Measurements from ENCODE around the gene HEXIM1. TPM values are rescaled to one million over a fixed set of nuclear protein-coding genes. Genes with fewer than 3 reads are reported as not detected.

HEXIM1 gene
- total RNA-seq, 4 donors from 2014 or later = 48.3 to 56.3 (median 53.8) TPM

DNA sequence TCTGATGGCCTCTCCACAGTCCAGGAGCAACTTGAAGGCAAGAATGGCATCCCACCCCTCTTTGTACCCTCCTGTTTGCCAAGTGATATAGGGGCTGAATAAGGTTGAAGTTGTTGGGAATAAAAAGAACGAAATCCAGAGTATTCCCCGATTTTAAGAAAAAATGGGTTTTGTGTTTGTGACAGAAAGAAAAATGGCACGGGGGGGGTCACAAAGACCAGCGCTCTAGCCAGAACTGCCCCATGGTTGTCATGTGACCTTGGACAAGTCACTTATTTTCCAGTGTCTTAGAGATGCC lies 1.7 kb upstream of the HEXIM1 start:
- TF ChIP-seq POLR2A (IDR thresholded peaks at IDR 0.05) (no peak), POLR2AphosphoS5 (IDR thresholded peaks at IDR 0.05) (no peak), EP300 (IDR thresholded peaks at IDR 0.05) (no peak)
- TF ChIP-seq, protein P1, sequence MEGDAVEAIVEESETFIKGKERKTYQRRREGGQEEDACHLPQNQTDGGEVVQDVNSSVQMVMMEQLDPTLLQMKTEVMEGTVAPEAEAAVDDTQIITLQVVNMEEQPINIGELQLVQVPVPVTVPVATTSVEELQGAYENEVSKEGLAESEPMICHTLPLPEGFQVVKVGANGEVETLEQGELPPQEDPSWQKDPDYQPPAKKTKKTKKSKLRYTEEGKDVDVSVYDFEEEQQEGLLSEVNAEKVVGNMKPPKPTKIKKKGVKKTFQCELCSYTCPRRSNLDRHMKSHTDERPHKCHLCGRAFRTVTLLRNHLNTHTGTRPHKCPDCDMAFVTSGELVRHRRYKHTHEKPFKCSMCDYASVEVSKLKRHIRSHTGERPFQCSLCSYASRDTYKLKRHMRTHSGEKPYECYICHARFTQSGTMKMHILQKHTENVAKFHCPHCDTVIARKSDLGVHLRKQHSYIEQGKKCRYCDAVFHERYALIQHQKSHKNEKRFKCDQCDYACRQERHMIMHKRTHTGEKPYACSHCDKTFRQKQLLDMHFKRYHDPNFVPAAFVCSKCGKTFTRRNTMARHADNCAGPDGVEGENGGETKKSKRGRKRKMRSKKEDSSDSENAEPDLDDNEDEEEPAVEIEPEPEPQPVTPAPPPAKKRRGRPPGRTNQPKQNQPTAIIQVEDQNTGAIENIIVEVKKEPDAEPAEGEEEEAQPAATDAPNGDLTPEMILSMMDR (IDR thresholded peaks at IDR 0.05) = no peak
- 52 to 62% methylated on average over 2 to 4 of the region's 4 CpGs for WGBS, 2 donors (ENCODE audit: low coverage in 1 of 2)
- ATAC-seq = no peak
- Histone ChIP-seq H3K27ac (peak overlapping the region; percentile 84 to 98 (median 96)), H3K27me3 (no peaks in the 10 kb centered on the region), H3K4me1 (peaks cover 1 to 59% (median 26%) of the 10 kb centered on the region in 3 donors), H3K36me3 (no peaks in the 10 kb centered on the region), H3K4me3 (peak overlapping the region in 1 of 2 donors; percentile 70), H3K9me3 (no peaks in the 10 kb centered on the region)

DNA sequence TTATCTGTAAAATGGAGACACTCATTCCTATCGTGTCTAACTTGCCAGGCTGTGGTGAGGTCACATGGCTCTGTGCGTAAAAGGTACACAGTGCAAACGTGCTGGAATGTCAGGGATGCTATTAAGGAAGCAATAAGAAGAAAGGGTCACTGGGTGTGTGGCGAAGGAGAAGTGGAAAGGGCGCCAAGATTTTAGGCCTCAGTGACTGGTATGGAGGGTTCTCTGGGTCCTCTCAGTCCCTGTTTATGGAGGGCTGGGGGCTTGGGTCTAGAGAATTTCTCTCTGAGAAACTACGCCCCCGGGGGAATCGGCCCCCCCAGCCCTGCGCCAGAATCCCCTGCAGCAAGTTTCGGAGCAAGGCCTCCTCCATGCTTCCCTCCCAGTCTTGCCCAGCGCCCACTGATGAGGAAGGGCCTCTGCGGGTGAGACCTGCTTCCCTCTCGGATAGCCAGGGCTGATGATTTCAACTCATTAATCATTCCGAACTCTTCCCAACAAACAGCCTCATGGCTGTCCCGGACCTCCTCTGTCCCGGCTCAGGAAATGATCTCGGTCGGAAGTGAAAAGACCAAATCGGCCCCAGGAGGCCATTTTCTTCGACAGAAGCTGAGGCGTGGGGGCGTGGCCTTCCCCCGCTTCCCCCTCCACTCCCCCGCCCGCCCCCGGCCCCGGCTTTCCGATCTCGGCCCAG lies 1.2 kb upstream of the HEXIM1 start:
- H3K27ac ChIP-seq = peak overlapping the region; percentile 84 to 98 (median 96)
- peak; percentile 59 for TF ChIP-seq POLR2AphosphoS5 (IDR thresholded peaks at IDR 0.05)
- TF ChIP-seq, protein P1 (IDR thresholded peaks at IDR 0.05) = peak in 1 of 4 experiments; percentile 3
- no peak for TF ChIP-seq POLR2A (IDR thresholded peaks at IDR 0.05)
- 0 to 2% methylated on average over 10 to 20 of the region's 29 CpGs for WGBS, 2 donors (ENCODE audit: low coverage in 1 of 2)
- peak overlapping the region; percentile 44 to 70 for H3K4me3 ChIP-seq
- peaks cover 3 to 64% (median 30%) of the 10 kb centered on the region in 3 donors for H3K4me1 ChIP-seq
- H3K27me3 ChIP-seq = no peaks in the 10 kb centered on the region
- ATAC-seq = peak; percentile 6
- H3K9me3 ChIP-seq = no peaks in the 10 kb centered on the region
- no peaks in the 10 kb centered on the region for H3K36me3 ChIP-seq

DNA sequence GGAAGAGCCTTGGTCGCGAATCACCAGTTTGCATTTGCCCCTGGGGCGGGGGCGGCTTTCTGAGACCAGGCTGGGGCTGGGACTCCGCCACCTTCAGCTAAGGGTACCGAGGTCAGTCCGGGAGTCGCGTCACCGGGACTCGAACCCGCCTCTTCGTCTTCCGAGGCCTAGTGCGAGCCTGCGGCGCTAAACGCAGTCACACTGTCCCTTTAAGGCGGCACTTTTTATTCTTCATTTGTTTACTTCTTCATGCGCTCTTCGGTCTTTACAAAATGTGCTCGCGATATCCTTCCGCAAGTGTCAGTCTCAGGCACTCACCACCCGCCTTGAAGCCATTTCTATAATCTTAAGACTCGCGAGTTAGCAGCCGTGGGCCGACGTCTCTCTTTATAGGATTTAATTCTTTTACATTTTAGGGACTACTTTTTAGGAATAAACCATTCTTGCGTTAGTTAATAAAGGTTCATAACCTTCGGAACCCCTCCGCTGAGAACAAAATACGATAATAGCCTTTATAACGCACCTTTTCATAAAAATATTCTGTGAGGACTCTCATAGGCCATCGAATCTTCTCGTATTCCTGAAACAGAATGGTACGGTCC lies 593 bp upstream of the HEXIM1 start:
- Histone ChIP-seq H3K27me3 (no peaks in the 10 kb centered on the region), H3K4me3 (peak overlapping the region; percentile 44 to 70), H3K4me1 (peaks cover 3 to 70% (median 36%) of the 10 kb centered on the region in 3 donors), H3K9me3 (no peaks in the 10 kb centered on the region), H3K36me3 (no peaks in the 10 kb centered on the region), H3K27ac (peak overlapping the region; percentile 84 to 98 (median 96))
- TF ChIP-seq POLR2A (IDR thresholded peaks at IDR 0.05) (peak; percentile 10 to 27), POLR2AphosphoS5 (IDR thresholded peaks at IDR 0.05) (peak; percentile 94), EP300 (IDR thresholded peaks at IDR 0.05) (no peak)
- TF ChIP-seq, protein P1 (IDR thresholded peaks at IDR 0.05) = peak in 1 of 4 experiments; percentile 3
- peak; percentile 41 for ATAC-seq
- 0% methylated on average over 27 to 33 of the region's 38 CpGs for WGBS, 2 donors (ENCODE audit: low coverage in 1 of 2)

DNA sequence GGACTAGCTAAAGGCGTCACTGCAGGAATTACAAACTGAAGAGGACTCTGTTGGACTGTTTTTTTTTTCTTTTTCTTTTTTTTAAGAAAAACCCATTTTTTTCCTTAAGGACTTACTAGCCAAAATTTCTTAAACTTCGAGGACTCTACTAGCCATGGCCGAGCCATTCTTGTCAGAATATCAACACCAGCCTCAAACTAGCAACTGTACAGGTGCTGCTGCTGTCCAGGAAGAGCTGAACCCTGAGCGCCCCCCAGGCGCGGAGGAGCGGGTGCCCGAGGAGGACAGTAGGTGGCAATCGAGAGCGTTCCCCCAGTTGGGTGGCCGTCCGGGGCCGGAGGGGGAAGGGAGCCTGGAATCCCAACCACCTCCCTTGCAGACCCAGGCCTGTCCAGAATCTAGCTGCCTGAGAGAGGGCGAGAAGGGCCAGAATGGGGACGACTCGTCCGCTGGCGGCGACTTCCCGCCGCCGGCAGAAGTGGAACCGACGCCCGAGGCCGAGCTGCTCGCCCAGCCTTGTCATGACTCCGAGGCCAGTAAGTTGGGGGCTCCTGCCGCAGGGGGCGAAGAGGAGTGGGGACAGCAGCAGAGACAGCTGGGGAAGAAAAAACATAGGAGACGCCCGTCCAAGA lies 878 bp downstream of the HEXIM1 start:
- ATAC-seq = peak; percentile 34
- Histone ChIP-seq H3K4me1 (peaks cover 3 to 71% (median 31%) of the 10 kb centered on the region in 3 donors), H3K27ac (peak overlapping the region; percentile 94 to 98 (median 96)), H3K36me3 (no peaks in the 10 kb centered on the region), H3K27me3 (no peaks in the 10 kb centered on the region), H3K4me3 (peak overlapping the region; percentile 70 to 86), H3K9me3 (no peaks in the 10 kb centered on the region)
- WGBS, 2 donors (ENCODE audit: low coverage in 1 of 2) = 0% methylated on average over 6 of the region's 32 CpGs
- peak; percentile 84 for TF ChIP-seq POLR2AphosphoS5 (IDR thresholded peaks at IDR 0.05)
- TF ChIP-seq, protein P1 (IDR thresholded peaks at IDR 0.05) = peak in 3 of 4 experiments; percentile 79 to 94 (median 87)
- peak; percentile 34 to 60 for TF ChIP-seq POLR2A (IDR thresholded peaks at IDR 0.05)
- no peak for TF ChIP-seq EP300 (IDR thresholded peaks at IDR 0.05)

Measured in gastroesophageal sphincter (tissue), 4 donors.